ENCODE measurements around the gene ARHGEF37. TPM values are rescaled to one million over a fixed set of nuclear protein-coding genes. Genes with fewer than 3 reads are reported as not detected.
"Not testable (repeated sequence)": the region's sequence is repeated elsewhere in the genome, so short reads cannot be mapped to it uniquely, and the experiment has no call there.

The ARHGEF37 gene
- total RNA-seq (1 to 10 TPM; 4.5 to 9.1 TPM), polyA plus RNA-seq (1 to 10 TPM; 2.2 to 2.8 TPM)
- long read RNA-seq, donor 1, result 0 reads
- long read RNA-seq, donor 2, result 0 reads
- long read RNA-seq, donor 3, result 0 reads
- long read RNA-seq, donor 4, result 0 reads
- long read RNA-seq, donor 5, result 0 reads

GRCh38 chr5:149581192-149581861, at the start of gene ARHGEF37:
ARHGEF37 (plus strand) TSS chr5:149581498; CDS start chr5:149597770, 16,272 bp downstream.
- DNase-seq (peak; percentile 76 to 85 (median 82)), ATAC-seq (ENCODE audit: insufficient read depth, low FRiP score) (peak; percentile 78)
- 1 to 2% methylated on average over 56 of the region's 56 CpGs for WGBS, 2 donors
- peaks cover 0 to 4% (median 0%) of the 10 kb centered on the region in 3 donors for H3K27me3 ChIP-seq (ENCODE audit: control insufficient read depth in 3 of 3, insufficient read depth in 3 of 3, low read length in 2 of 3)
- peak within 1 kb of the TSS; percentile 84 to 97 for H3K27ac ChIP-seq (ENCODE audit: low read depth in 1 of 2, low read length in 1 of 2)
- peak within 1 kb of the TSS; percentile 45 for H3K4me3 ChIP-seq
- no peaks in the 10 kb centered on the region for H3K9me3 ChIP-seq (ENCODE audit: control insufficient read depth in 4 of 4, insufficient read depth in 3 of 4, low read length in 3 of 4)
- H3K9ac ChIP-seq (ENCODE audit: insufficient read depth in 1 of 2, low read length in 2 of 2), result peak within 1 kb of the TSS; percentile 12 to 83
- no peak for TF ChIP-seq CTCF (IDR thresholded peaks at IDR 0.05; ENCODE audit: control extremely low read depth, extremely low read depth)
- no peaks in the 10 kb centered on the region for H3K36me3 ChIP-seq (ENCODE audit: control insufficient read depth in 4 of 4, insufficient read depth in 4 of 4, low read length in 4 of 4)
- peaks cover 0 to 31% (median 14%) of the 10 kb centered on the region in 5 donors for H3K4me1 ChIP-seq (ENCODE audit: control insufficient read depth in 5 of 5, insufficient read depth in 5 of 5, low read length in 5 of 5)

- ATAC-seq (ENCODE audit: insufficient read depth, low FRiP score), result no peak
Measured at GRCh38 chr5:149532413-149532812, 48.9 kb upstream of the ARHGEF37 start.

GRCh38 chr5:149535787-149536186, 45.5 kb upstream of the ARHGEF37 start:
- H3K4me3 ChIP-seq; H3K36me3 ChIP-seq (ENCODE audit: control insufficient read depth in 4 of 4, insufficient read depth in 4 of 4, low read length in 4 of 4); H3K9ac ChIP-seq (ENCODE audit: insufficient read depth in 1 of 2, low read length in 2 of 2); H3K27me3 ChIP-seq (ENCODE audit: control insufficient read depth in 3 of 3, insufficient read depth in 3 of 3, low read length in 2 of 3); ATAC-seq (ENCODE audit: insufficient read depth, low FRiP score); DNase-seq; H3K9me3 ChIP-seq (ENCODE audit: control insufficient read depth in 4 of 4, insufficient read depth in 3 of 4, low read length in 3 of 4): not testable (repeated sequence)
- WGBS, 2 donors, result 87 to 93% methylated on average over 6 of the region's 6 CpGs
- H3K27ac ChIP-seq (ENCODE audit: low read depth in 1 of 2, low read length in 1 of 2), result peak overlapping the region in 1 of 2 donors; percentile 4
- H3K4me1 ChIP-seq (ENCODE audit: control insufficient read depth in 5 of 5, insufficient read depth in 5 of 5, low read length in 5 of 5), result peaks cover 0 to 31% (median 4%) of the 10 kb centered on the region in 5 donors

More at GRCh38 chr5:149532413-149532812, 48.9 kb upstream of the ARHGEF37 start:
- Histone ChIP-seq H3K27me3 (ENCODE audit: control insufficient read depth in 3 of 3, insufficient read depth in 3 of 3, low read length in 2 of 3) (no peaks in the 10 kb centered on the region), H3K36me3 (ENCODE audit: control insufficient read depth in 4 of 4, insufficient read depth in 4 of 4, low read length in 4 of 4) (peaks cover 0 to 3% (median 1%) of the 10 kb centered on the region in 4 donors), H3K4me1 (ENCODE audit: control insufficient read depth in 5 of 5, insufficient read depth in 5 of 5, low read length in 5 of 5) (peaks cover 4 to 34% (median 6%) of the 10 kb centered on the region in 5 donors), H3K4me3 (no peak overlapping the region), H3K9me3 (ENCODE audit: control insufficient read depth in 4 of 4, insufficient read depth in 3 of 4, low read length in 3 of 4) (no peaks in the 10 kb centered on the region), H3K9ac (ENCODE audit: insufficient read depth in 1 of 2, low read length in 2 of 2) (no peak overlapping the region), H3K27ac (ENCODE audit: low read depth in 1 of 2, low read length in 1 of 2) (no peak overlapping the region)
- DNase-seq, result no peak
- TF ChIP-seq CTCF (IDR thresholded peaks at IDR 0.05; ENCODE audit: control extremely low read depth, extremely low read depth), result no peak
- WGBS, 2 donors, result 81 to 86% methylated on average over 7 of the region's 7 CpGs

- 35 to 76% methylated on average over 1 of the region's 1 CpG for WGBS, 2 donors
- Histone ChIP-seq H3K4me1 (ENCODE audit: control insufficient read depth in 5 of 5, insufficient read depth in 5 of 5, low read length in 5 of 5) (peaks cover 0 to 33% (median 4%) of the 10 kb centered on the region in 5 donors), H3K4me3 (no peak overlapping the region), H3K9ac (ENCODE audit: insufficient read depth in 1 of 2, low read length in 2 of 2) (no peak overlapping the region), H3K9me3 (ENCODE audit: control insufficient read depth in 4 of 4, insufficient read depth in 3 of 4, low read length in 3 of 4) (no peaks in the 10 kb centered on the region), H3K36me3 (ENCODE audit: control insufficient read depth in 4 of 4, insufficient read depth in 4 of 4, low read length in 4 of 4) (peaks cover 0 to 7% (median 2%) of the 10 kb centered on the region in 4 donors), H3K27ac (ENCODE audit: low read depth in 1 of 2, low read length in 1 of 2) (no peak overlapping the region), H3K27me3 (ENCODE audit: control insufficient read depth in 3 of 3, insufficient read depth in 3 of 3, low read length in 2 of 3) (no peaks in the 10 kb centered on the region)
- DNase-seq (no peak), ATAC-seq (ENCODE audit: insufficient read depth, low FRiP score) (no peak)
- TF ChIP-seq CTCF (IDR thresholded peaks at IDR 0.05; ENCODE audit: control extremely low read depth, extremely low read depth), result no peak
Measured at GRCh38 chr5:149537374-149537975, 43.8 kb upstream of the ARHGEF37 start.
